Measurements from ENCODE around the gene S100A2.
A peak's percentile ranks its signal among the peaks of the same experiment; 100 is the strongest.

S100A2 gene

DNA sequence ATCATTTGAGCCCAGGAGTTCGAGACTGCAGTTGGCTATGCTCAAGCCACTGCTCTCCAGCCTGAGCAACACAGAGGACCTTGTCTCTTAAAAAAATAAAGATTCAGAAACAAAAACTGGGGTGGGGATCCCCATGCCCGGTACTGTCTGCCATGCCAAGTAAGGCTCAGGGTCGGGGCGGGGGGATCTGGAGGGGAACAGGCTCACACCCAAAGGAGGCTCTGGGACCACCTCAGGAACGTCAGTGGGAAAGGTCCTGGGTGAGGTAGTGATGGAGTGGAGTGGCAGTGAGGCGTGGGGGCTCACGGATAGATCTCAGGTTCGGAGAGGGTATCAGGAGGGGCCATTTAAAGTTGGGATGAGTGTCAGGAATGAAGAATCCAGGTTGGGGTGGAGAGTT, 19.3 kb downstream of the S100A2 start:
- Mint-ChIP-seq H3K27ac (peak overlapping the region; percentile 89), H3K4me1 (peaks cover 59% of the 10 kb centered on the region), H3K36me3 (peaks cover 3% of the 10 kb centered on the region), H3K27me3 (no peaks in the 10 kb centered on the region), H3K4me3 (no peak overlapping the region), H3K9me3 (no peaks in the 10 kb centered on the region)

DNA sequence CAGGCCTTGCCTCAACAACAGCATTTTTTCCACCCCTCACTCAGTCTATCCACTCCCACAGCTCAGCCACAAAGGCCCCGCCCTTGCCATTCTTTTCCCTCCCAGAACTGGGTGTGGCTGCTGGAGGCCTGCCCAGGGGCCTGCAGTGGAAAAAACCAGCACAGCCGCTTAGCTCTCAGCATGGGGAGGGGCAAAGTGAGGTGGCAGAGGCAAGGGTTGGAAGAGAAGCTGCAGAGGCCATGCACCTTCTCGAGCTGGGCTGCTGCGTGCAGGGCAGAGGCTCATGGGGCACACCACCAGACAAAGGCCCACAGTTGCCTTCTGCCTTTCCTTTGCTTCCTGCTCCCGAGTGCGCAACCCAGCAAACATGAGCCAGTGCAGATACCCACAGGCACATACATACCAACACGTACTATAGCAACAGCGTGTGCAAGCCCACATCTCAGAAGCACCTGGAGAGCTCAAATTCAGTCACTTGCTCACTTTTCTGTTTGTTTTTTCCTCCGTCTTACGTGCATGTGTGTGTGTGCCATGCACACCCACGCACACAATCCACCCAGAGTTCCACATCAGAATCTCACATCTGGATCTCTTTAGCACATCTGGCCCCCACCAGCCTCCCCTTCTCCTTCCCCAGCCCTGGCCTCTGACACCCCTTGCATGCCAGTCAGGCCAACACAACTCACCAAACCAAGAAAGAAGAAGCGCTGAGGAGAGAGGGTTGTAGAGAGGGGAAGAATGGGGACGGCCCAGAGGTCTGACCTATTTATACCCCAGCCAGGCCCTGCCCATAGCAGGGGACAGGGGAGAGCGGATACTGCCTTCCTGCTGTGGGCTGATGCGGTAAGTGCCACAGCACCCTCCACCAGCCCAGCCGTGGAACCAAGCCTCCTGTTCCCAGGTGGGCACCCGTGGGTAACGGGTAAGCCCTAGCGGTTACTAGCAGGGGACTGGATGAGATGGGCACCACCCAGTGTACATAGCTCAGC, 20.3 kb downstream of the S100A2 start, which contains the start of gene S100A4:
Gene S100A4 (minus strand): TSS at position 740 of the 989 bp plus-strand sequence. CDS start 1,012 bp downstream, outside the sequence.
- Mint-ChIP-seq H3K27ac (peak within 1 kb of the TSS; percentile 89), H3K36me3 (peaks cover 3% of the 10 kb centered on the region), H3K27me3 (no peaks in the 10 kb centered on the region), H3K4me1 (peaks cover 69% of the 10 kb centered on the region), H3K4me3 (peak within 1 kb of the TSS; percentile 77), H3K9me3 (no peaks in the 10 kb centered on the region)

DNA sequence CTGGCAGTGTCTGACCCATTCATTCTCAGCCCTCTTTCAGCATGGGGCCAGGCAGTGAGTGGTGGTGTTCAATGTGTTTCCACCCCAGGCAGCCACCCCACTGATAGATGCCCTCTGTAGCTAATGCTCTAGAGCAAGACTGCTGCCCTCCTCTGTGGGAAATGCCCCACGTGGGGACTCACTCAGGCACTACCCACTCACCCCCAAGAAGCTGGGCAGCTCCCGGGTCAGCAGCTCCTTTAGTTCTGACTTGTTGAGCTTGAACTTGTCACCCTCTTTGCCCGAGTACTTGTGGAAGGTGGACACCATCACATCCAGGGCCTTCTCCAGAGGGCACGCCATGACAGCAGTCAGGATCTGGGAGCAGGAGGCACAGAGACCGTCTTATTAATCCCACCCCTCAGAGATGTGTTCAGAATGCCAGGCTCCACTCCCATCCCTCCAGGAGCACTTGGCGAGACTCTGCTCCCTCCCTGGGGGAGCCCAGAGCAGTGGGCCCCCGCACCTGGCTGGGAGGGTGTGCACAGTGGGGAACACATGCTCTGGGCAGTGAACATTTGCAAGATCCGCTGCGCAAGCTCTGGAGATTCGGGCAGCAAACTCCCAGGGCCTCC, 21.1 kb downstream of the S100A2 start:
- Mint-ChIP-seq H3K36me3 (peaks cover 3% of the 10 kb centered on the region), H3K4me1 (peaks cover 77% of the 10 kb centered on the region), H3K9me3 (no peaks in the 10 kb centered on the region), H3K27ac (peak overlapping the region; percentile 89), H3K4me3 (peak overlapping the region; percentile 77), H3K27me3 (no peaks in the 10 kb centered on the region)

DNA sequence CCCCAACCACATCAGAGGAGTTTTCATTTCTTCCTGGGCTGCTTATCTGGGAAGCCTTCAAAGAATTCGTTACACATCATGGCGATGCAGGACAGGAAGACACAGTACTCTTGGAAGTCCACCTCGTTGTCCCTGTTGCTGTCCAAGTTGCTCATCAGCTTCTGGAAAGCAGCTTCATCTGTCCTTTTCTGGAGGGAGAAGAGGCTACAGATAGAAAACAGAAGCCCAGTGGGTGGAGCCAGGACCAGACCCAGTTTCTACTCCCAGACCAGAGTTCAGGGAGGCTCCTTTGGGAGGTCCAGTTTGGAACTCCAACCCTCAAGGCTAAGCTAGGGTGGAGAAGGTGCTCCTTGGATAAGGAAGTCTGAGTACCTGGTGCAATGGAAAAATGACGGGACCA, 21.9 kb downstream of the S100A2 start:
- H3K27me3 Mint-ChIP-seq, result no peaks in the 10 kb centered on the region
- H3K4me3 Mint-ChIP-seq, result peak overlapping the region; percentile 8
- H3K9me3 Mint-ChIP-seq, result no peaks in the 10 kb centered on the region
- H3K4me1 Mint-ChIP-seq, result peaks cover 81% of the 10 kb centered on the region
- H3K36me3 Mint-ChIP-seq, result peaks cover 3% of the 10 kb centered on the region
- H3K27ac Mint-ChIP-seq, result peak overlapping the region; percentile 89

DNA sequence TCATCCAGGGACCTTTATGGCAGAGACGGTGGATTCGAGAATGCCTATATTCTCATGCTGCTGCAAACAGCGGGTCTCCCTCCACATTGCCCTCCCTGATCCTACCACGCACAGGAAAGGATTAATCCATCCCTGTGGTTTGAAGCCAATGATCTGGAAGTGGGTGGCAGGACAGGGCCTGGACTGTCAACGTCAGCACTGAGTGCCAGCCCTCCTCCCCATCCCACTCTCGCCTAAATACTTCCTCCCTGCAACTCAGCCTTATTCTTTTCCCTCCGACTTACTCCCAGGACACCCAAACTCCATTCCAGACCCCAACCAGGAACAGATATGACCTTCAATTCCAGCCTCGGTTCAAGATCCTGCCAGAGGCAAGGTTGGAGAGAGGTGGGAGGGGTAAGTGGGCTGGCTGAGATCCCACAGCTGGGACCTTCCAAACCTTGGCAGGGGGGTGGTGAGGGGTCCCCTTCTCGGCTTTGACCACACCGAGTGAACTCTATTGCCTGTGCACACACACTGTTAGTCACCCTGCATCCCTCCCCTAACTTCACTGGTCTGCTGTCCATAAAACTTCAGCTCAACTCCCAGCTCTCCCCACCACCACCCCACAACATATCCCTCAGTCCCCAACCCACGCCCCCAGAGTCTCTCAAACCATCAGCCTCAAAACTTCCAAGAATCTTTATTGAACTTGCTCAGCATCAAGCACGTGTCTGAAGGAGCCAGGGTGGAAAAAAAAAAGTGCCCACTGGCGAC, 22.5 kb downstream of the S100A2 start:
- peaks cover 80% of the 10 kb centered on the region for H3K4me1 Mint-ChIP-seq
- H3K9me3 Mint-ChIP-seq, result no peaks in the 10 kb centered on the region
- peak overlapping the region; percentile 36 for H3K4me3 Mint-ChIP-seq
- peaks cover 3% of the 10 kb centered on the region for H3K36me3 Mint-ChIP-seq
- no peaks in the 10 kb centered on the region for H3K27me3 Mint-ChIP-seq
- peak overlapping the region; percentile 95 for H3K27ac Mint-ChIP-seq

DNA sequence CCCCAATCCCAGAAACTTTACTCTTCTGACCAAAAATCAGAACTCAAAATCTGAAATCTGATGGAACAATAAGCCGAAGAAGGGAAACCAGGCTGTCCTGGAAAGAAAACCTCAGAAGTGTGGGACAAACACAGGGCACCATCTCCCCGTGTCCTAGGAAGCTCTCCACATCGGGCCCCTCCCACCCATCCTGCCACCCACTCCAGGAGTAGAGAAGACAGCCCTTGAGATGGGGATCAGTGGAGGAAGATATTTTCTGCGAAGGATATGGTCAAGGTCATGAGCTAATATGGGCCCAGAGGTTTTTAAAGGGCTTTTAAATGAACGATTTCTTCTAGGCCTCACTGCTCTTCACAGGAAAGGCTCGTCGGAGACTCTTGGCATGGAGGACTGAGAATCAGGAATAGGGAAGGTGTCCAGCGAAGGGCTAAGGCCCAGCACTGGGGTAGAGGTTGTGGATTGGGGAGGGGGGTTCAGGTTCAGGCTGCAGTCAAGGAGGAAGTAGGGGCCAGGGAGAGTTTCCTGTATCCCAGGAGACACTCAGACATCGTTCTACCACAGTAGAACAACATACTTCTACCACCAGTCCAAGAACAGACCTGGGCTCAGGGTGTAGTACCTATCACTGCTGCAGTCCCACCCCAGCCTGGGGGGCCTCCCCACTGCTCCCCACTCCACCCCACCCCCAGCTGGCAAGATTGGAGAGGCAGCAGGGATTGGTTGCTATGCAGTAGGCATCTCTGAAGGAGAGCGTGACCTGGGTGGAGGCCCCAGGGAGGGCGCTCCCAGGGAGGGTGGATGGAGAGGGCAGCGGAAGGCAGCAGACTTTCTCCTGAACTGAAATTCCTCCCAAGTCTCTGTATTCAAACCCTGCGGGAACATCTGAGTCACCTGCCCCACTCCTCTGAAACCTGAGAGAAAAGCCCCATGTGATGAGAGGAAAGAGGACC, 23.7 kb downstream of the S100A2 start:
- H3K36me3 Mint-ChIP-seq, result peaks cover 3% of the 10 kb centered on the region
- H3K27me3 Mint-ChIP-seq, result no peaks in the 10 kb centered on the region
- H3K4me1 Mint-ChIP-seq, result peaks cover 80% of the 10 kb centered on the region
- H3K4me3 Mint-ChIP-seq, result peak overlapping the region; percentile 62
- peak overlapping the region; percentile 95 for H3K27ac Mint-ChIP-seq
- no peaks in the 10 kb centered on the region for H3K9me3 Mint-ChIP-seq

DNA sequence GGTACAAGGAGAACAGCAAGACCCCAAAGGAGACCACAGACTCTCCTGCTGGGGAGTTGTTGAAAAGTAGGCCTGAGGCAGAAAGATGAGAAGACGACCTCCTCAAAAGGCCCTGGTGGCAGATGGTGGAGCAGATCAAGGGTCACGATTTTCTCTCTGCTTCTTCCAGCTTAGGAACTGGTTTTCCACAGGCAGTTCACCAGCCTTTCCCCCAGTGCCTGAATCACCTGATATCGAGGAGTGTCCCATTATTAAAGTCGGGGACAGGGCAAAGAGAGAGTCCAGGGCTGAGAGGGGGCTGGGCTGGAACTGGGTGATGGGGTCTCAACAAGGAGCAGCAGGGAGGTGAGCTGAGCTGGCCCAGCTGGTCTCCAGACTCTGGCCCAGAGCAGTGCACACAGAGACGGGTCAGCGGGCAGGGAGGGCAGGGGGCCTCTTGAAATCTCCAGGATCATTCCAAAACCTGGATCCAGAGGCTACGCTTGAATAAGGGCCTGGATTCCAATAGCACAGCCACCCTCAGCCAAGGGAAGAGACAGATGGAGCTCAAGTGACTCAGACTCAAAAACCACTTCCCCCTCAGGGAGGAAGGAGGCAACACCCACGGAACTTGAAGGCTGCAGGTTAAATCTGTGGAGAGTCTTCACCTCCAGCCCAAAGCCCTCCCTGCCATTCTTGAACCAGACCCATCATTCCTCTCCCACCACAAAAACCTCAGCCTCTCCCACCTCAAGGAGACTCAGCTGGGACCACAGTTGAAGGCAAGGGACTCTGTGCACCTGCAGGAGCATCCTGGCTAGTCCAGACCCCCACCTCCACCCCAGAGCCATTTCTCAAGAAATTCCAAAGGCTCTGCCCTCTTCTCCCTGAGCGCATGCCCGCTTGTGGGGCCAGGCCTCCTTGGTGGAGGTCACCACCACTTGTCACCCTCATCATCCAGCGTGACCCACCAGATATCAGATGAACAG, 25.0 kb downstream of the S100A2 start, which contains the start of gene S100A5:
Gene S100A5 (minus strand): TSS at position 541 of the 968 bp plus-strand sequence. CDS start 743 bp downstream, outside the sequence.
- Mint-ChIP-seq H3K4me1 (peaks cover 78% of the 10 kb centered on the region), H3K36me3 (peaks cover 3% of the 10 kb centered on the region), H3K27ac (peak within 1 kb of the TSS; percentile 95), H3K4me3 (peak within 1 kb of the TSS; percentile 62), H3K9me3 (no peaks in the 10 kb centered on the region), H3K27me3 (no peaks in the 10 kb centered on the region)

DNA sequence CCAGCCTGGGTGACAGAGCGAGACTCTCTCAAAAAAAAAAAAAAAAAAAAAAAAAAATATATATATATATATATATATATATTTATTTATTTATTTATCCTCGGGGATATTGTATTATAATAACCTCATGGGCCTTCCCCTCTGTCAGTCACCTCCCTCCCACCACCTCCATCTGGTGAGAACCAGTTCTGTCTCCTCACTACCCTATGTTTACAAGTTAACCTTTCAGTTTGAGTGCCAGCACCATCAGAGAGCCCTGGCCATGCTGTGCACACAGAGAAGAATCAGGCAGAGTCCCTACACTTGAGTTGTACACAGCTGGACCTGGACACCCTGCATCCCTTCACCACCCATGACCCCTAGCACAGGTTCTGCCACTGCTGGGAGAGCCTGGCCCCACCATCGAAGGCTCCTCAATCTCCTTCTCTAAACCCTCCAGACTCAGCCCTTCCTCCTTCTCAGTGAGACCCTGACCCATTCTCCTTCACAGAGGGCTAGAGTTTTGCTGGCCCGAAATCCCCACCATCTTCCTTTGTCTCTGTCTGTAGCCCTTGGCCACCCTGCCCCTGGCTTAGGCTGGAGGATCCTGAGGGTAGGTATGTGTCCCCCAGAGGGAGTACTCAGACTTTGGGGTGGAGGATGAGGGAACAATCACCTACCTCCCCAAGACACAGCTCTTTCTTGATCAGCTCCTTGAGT, 26.1 kb downstream of the S100A2 start:
- Mint-ChIP-seq H3K9me3 (no peaks in the 10 kb centered on the region), H3K36me3 (peaks cover 3% of the 10 kb centered on the region), H3K27ac (peak overlapping the region; percentile 52), H3K4me3 (no peak overlapping the region), H3K27me3 (no peaks in the 10 kb centered on the region), H3K4me1 (peaks cover 76% of the 10 kb centered on the region)

DNA sequence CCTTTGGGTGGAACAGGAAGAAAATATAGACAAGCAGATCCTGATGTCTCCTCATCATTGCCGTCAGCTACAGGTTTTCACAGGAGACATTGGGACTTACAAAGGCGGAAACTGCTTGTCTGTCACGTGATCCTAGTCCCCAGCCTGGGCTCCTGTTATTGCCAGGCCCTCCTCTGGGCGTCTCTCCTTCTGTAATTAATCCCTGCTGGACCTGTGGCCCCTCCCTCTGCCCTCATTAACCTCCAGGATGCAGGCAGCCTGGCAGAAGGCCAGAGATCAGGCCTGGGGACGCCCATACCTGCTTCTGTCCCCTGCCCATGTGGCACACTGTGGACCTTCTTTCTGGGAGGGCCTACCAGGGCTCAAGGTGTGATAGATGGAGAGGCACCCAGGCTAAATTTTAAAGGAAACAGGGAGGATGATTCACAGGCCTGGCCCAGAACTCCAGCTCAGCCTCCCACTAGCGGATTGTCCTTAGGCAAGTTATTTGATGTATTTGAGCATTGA, 27.3 kb downstream of the S100A2 start:
- Mint-ChIP-seq H3K27ac (peak overlapping the region; percentile 41), H3K36me3 (peaks cover 3% of the 10 kb centered on the region), H3K9me3 (no peaks in the 10 kb centered on the region), H3K4me1 (peaks cover 76% of the 10 kb centered on the region), H3K27me3 (no peaks in the 10 kb centered on the region), H3K4me3 (no peak overlapping the region)

DNA sequence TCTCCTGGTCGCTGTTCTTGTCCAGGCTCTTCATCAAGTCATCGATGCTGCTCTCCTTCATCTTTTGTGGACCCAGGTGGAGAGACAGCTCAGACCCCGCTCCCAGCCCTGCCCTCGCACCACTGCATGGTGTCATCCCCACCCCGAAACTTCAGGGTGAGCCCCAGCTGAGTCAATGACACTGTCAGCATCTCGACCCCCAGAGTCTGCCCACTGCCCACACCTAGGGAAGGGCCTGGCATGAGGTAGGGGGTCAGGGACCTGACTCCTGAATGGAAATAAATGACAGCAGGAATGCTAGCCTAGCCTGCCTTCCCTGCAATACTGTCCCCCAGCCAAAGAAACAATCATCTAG, 28.3 kb downstream of the S100A2 start:
- peak overlapping the region; percentile 90 for H3K4me3 Mint-ChIP-seq
- H3K27me3 Mint-ChIP-seq, result no peaks in the 10 kb centered on the region
- no peaks in the 10 kb centered on the region for H3K36me3 Mint-ChIP-seq
- H3K27ac Mint-ChIP-seq, result peak overlapping the region; percentile 59
- H3K4me1 Mint-ChIP-seq, result peaks cover 76% of the 10 kb centered on the region
- no peaks in the 10 kb centered on the region for H3K9me3 Mint-ChIP-seq

DNA sequence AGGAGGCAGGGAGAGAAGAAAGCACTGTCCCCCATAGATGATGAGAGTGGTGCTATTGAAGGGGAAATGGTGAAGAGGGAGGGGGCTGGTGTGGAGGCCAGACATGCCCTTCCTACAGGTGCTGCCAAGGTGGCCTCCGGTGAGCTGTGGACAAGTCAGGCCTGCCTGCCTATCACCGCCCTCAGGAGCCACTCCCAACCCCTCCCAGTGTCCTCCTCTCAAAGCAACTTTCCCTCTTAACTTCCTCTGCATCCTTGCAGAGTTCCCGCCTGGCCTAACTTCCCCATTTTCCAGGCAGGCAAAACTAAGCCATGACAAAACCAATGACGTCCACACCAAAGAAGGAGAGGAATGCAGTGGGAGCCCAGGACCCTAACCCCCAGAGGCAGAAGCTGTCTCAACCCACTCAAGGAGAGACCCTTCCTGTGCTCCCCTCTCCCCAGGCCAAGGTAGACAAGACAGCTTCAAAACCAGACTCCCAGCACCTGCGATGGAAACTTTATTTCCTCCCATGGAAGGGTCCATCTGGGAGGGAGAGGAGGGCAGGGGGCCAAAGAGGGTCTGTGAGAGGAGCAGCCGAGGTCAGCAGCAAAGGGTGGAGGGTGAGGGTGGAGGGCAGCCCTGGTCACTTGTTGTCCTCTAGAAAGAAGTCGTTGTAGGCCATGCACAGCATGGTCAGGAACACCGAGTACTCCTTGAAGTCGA, 28.8 kb downstream of the S100A2 start:
- H3K36me3 Mint-ChIP-seq, result no peaks in the 10 kb centered on the region
- peak overlapping the region; percentile 98 for H3K27ac Mint-ChIP-seq
- no peaks in the 10 kb centered on the region for H3K9me3 Mint-ChIP-seq
- H3K4me3 Mint-ChIP-seq, result peak overlapping the region; percentile 90
- peaks cover 76% of the 10 kb centered on the region for H3K4me1 Mint-ChIP-seq
- no peaks in the 10 kb centered on the region for H3K27me3 Mint-ChIP-seq

DNA sequence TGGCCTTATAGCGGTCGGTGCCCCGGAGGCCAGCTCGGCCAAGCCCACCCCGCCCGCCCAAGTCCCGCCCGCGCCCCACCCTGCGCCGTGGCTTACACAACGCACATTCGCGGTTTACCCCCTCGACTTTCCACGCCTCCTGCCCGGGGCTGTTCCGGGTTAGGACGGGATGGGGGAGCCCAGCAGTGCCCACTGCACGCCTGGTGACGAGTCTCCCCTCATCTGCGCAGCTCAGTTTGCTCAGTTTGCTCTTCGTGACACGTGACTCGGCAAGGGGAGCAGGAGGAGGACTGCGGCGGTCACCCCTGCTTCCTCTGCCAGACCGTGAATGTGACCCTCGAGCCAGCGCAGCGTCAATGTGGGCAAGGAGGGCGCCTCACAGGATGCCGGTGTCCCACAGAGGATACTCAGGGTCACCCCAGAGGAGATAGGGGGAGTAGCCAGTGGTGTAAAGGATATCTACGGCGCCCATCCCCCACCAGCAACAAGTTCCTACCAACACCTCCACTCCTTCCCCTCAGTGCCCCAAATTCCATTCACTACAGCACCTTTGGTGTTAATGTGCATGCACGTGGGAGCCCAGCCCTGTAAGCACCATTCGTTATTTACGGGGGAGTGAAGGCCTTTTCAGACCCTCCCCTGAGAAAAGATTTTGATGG, 29.5 kb downstream of the S100A2 start:
- Mint-ChIP-seq H3K9me3 (no peaks in the 10 kb centered on the region), H3K4me1 (peaks cover 76% of the 10 kb centered on the region), H3K4me3 (peak overlapping the region; percentile 90), H3K27ac (peak overlapping the region; percentile 98), H3K36me3 (no peaks in the 10 kb centered on the region), H3K27me3 (no peaks in the 10 kb centered on the region)
